Measurements from ENCODE around the gene AGBL4.

- TF ChIP-seq POLR2AphosphoS5 (IDR thresholded peaks at IDR 0.05; ENCODE audit: borderline replicate concordance, low read depth, low read length) (no peak), EZH2 (IDR thresholded peaks at IDR 0.05) (no peak), FOXP2 (optimal IDR thresholded peaks at IDR 0.05; ENCODE audit: control extremely low read depth, extremely low read length, insufficient read depth) (no peak)
These were observed 995.4 kb downstream of the AGBL4 start for GRCh38 chr1:49028396-49028795.

All from SK-N-MC (cell line).